GM19240 (cell line): Measurements from ENCODE around the gene BDH1.
A peak's percentile ranks its signal among the peaks of the same experiment; 100 is the strongest.

Source experiments
- DNase-seq: peaks from one replicate; pipeline ENCODE4 v3.0.0; 2011; ENCODE audit warnings: low spot score; ENCODE audit not compliant: insufficient read length

Gene BDH1

GRCh38 chr3:197505796-197506548 is 49.8 kb downstream of the BDH1 start:
- DNase-seq, result no peak

GRCh38 chr3:197504641-197505121 is 51.1 kb downstream of the BDH1 start:
- DNase-seq, result no peak

- DNase-seq, result no peak
These were observed 51.5 kb downstream of the BDH1 start for GRCh38 chr3:197504229-197504628.

- DNase-seq, result no peak
These were observed 52.1 kb downstream of the BDH1 start for GRCh38 chr3:197503652-197504051.

GRCh38 chr3:197501879-197502620 is 53.7 kb downstream of the BDH1 start:
- DNase-seq, result peak; percentile 76

- no peak for DNase-seq
These were observed 54.3 kb downstream of the BDH1 start for GRCh38 chr3:197501496-197501878.

GRCh38 chr3:197500812-197501211 is 55.0 kb downstream of the BDH1 start:
- DNase-seq, result no peak

- no peak for DNase-seq
These were observed 56.3 kb downstream of the BDH1 start for GRCh38 chr3:197499427-197499826.

GRCh38 chr3:197498499-197499241 is 57.1 kb downstream of the BDH1 start:
- DNase-seq, result no peak

- no peak for DNase-seq
These were observed 59.0 kb downstream of the BDH1 start for GRCh38 chr3:197496746-197497125.

GRCh38 chr3:197495999-197496745 is 59.6 kb downstream of the BDH1 start:
- no peak for DNase-seq

- DNase-seq, result peak; percentile 23
These were observed 60.3 kb downstream of the BDH1 start for GRCh38 chr3:197495499-197495898.

GRCh38 chr3:197495059-197495455 is 60.7 kb downstream of the BDH1 start:
- peak; percentile 39 for DNase-seq

GRCh38 chr3:197494366-197495058 is 61.3 kb downstream of the BDH1 start:
- no peak for DNase-seq

GRCh38 chr3:197493049-197493448 is 62.7 kb downstream of the BDH1 start:
- no peak for DNase-seq

- no peak for DNase-seq
These were observed 63.7 kb downstream of the BDH1 start for GRCh38 chr3:197491923-197492664.

GRCh38 chr3:197491478-197491877 is 64.3 kb downstream of the BDH1 start:
- no peak for DNase-seq

- no peak for DNase-seq
These were observed 65.4 kb downstream of the BDH1 start for GRCh38 chr3:197490098-197491058.

- no peak for DNase-seq
These were observed 67.8 kb downstream of the BDH1 start for GRCh38 chr3:197487911-197488391.
